Smooth muscle cell (in vitro differentiated cells): ENCODE data around the gene LIPT2. TPM values are rescaled to one million over a fixed set of nuclear protein-coding genes. Genes with fewer than 3 reads are reported as not detected.

Source experiments
- DNase-seq: peaks from one replicate; lab custom pipeline; 2025; ENCODE audit not compliant: unreplicated experiment; lab: John Stamatoyannopoulos, UW
- H2AFZ ChIP-seq: fragments of 200-600 bp; sonication (generic); 2 replicates; pipeline ENCODE4 v1.6.0; 2016; ENCODE audit warnings: antibody characterized with exemption, low read depth, mild to moderate bottlenecking
- H3F3A ChIP-seq: fragments of 200-600 bp; sonication (generic); 2 replicates; pipeline ENCODE4 v1.6.0; 2017; ENCODE audit warnings: antibody characterized with exemption, low read depth
- H3K27ac ChIP-seq: fragments of 200-600 bp; sonication (generic); 2 replicates; pipeline ENCODE4 v1.5.1; 2016; ENCODE audit warnings: low read depth, mild to moderate bottlenecking
- H3K27me3 ChIP-seq: fragments of 200-600 bp; sonication (generic); 2 replicates; pipeline ENCODE4 v1.6.1; 2016; ENCODE audit warnings: low read depth, mild to moderate bottlenecking
- H3K36me3 ChIP-seq: fragments of 200-600 bp; sonication (generic); 2 replicates; pipeline ENCODE4 v1.5.1; 2016; ENCODE audit warnings: low read depth
- H3K4me1 ChIP-seq: fragments of 200-600 bp; sonication (generic); 2 replicates; pipeline ENCODE4 v1.5.1; 2016; ENCODE audit warnings: low read depth
- H3K4me2 ChIP-seq: fragments of 200-600 bp; sonication (generic); 2 replicates; pipeline ENCODE4 v1.6.0; 2016; ENCODE audit warnings: mild to moderate bottlenecking
- H3K4me3 ChIP-seq: fragments of 200-600 bp; sonication (generic); 2 replicates; pipeline ENCODE4 v1.5.1; 2016; ENCODE audit warnings: mild to moderate bottlenecking
- H3K79me2 ChIP-seq: fragments of 200-600 bp; sonication (generic); 2 replicates; pipeline ENCODE4 v1.6.0; 2016; ENCODE audit warnings: low read depth, mild to moderate bottlenecking
- H3K9ac ChIP-seq: fragments of 200-600 bp; sonication (generic); 2 replicates; pipeline ENCODE4 v1.6.0; 2016; ENCODE audit warnings: low read depth
- H3K9me3 ChIP-seq: fragments of 200-600 bp; sonication (generic); replicated peaks from 2 replicates; pipeline ENCODE4 v1.5.1; 2016; ENCODE audit warnings: low read depth
- H4K20me1 ChIP-seq: fragments of 200-600 bp; sonication (generic); 2 replicates; pipeline ENCODE4 v1.6.0; 2016; ENCODE audit warnings: low read depth
- CTCF ChIP-seq: fragments of 200-600 bp; sonication (generic); IDR thresholded peaks from 2 replicates; pipeline ENCODE4 v1.5.1; 2017; ENCODE audit warnings: borderline replicate concordance, mild to moderate bottlenecking, antibody characterized with exemption; ENCODE audit not compliant: insufficient read depth, poor library complexity, severe bottlenecking
- WGBS: methylation state at CpG from one replicate; pipeline ENCODE4 v1.1.7; 2016; ENCODE audit warnings: low lambda C conversion rate; 5-methylcytosine and 5-hydroxymethylcytosine counted together
- polyA plus RNA-seq: library from polyadenylated mRNA; unstranded; fragments of >200 nt; fragmentation: Nextera tagmentation; extraction: Ambion mirVana; gene quantifications from 2 replicates; pipeline ENCODE4 v1.2.1, GENCODE V29; 2016
- total RNA-seq: library from RNA; depleted of rRNA; stranded (reverse); fragments of >200 nt; gene quantifications from 2 replicates; pipeline ENCODE4 v1.2.3, GENCODE V29; 2014

LIPT2 gene
- total and polyA plus RNA-seq, 2 experiments from 2014 or later: 4.0 to 10.2 TPM

- no peaks in the 10 kb centered on the region for H3K36me3 ChIP-seq
- H3K4me2 ChIP-seq: no peak overlapping the region
- DNase-seq: no peak
- no peak overlapping the region for H3K27ac ChIP-seq
- no peaks in the 10 kb centered on the region for H3K79me2 ChIP-seq
- H4K20me1 ChIP-seq: no peaks in the 10 kb centered on the region
- H3F3A ChIP-seq: no peaks in the 10 kb centered on the region
- no peaks in the 10 kb centered on the region for H3K27me3 ChIP-seq
- no peak overlapping the region for H3K9ac ChIP-seq
- peaks cover 11% of the 10 kb centered on the region for H3K4me1 ChIP-seq
- WGBS: 95% methylated on average over 2 of the region's 2 CpGs
- no peak overlapping the region for H3K4me3 ChIP-seq
- TF ChIP-seq CTCF: no peak
- H2AFZ ChIP-seq: no peak overlapping the region
- H3K9me3 ChIP-seq: no peaks in the 10 kb centered on the region
These were observed 23.0 kb downstream of the LIPT2 start for GRCh38 chr11:74470526-74470925.

GRCh38 chr11:74468936-74469335 is 24.6 kb downstream of the LIPT2 start:
- WGBS: 82% methylated on average over 1 of the region's 1 CpG

GRCh38 chr11:74468521-74468920 is 25.0 kb downstream of the LIPT2 start:
- Histone ChIP-seq H3K79me2 (no peaks in the 10 kb centered on the region), H3K4me2 (no peak overlapping the region), H3K27me3 (no peaks in the 10 kb centered on the region), H3K27ac (no peak overlapping the region), H3K9ac (no peak overlapping the region), H3K9me3 (no peaks in the 10 kb centered on the region), H3K4me3 (no peak overlapping the region), H2AFZ (peak overlapping the region; percentile 53), H4K20me1 (no peaks in the 10 kb centered on the region), H3K4me1 (peaks cover 11% of the 10 kb centered on the region), H3K36me3 (no peaks in the 10 kb centered on the region), H3F3A (no peaks in the 10 kb centered on the region)
- no peak for TF ChIP-seq CTCF
- DNase-seq: no peak

More at GRCh38 chr11:74468936-74469335, 24.6 kb downstream of the LIPT2 start:
- peaks cover 11% of the 10 kb centered on the region for H3K4me1 ChIP-seq
- no peak overlapping the region for H2AFZ ChIP-seq
- DNase-seq: no peak
- H3K36me3 ChIP-seq: no peaks in the 10 kb centered on the region
- H3K27me3 ChIP-seq: no peaks in the 10 kb centered on the region
- no peaks in the 10 kb centered on the region for H3K79me2 ChIP-seq
- no peaks in the 10 kb centered on the region for H4K20me1 ChIP-seq
- no peak overlapping the region for H3K9ac ChIP-seq
- no peak overlapping the region for H3K4me2 ChIP-seq
- no peak overlapping the region for H3K27ac ChIP-seq
- no peaks in the 10 kb centered on the region for H3F3A ChIP-seq
- H3K9me3 ChIP-seq: no peaks in the 10 kb centered on the region
- H3K4me3 ChIP-seq: no peak overlapping the region
- no peak for TF ChIP-seq CTCF

GRCh38 chr11:74468058-74468457 is 25.5 kb downstream of the LIPT2 start:
- no peak for DNase-seq
- Histone ChIP-seq H4K20me1 (no peaks in the 10 kb centered on the region), H3K9ac (no peak overlapping the region), H3K9me3 (no peaks in the 10 kb centered on the region), H3K4me2 (peak overlapping the region; percentile 86), H3K27me3 (no peaks in the 10 kb centered on the region), H3K4me1 (peaks cover 11% of the 10 kb centered on the region), H3K79me2 (no peaks in the 10 kb centered on the region), H3K27ac (no peak overlapping the region), H3K36me3 (no peaks in the 10 kb centered on the region), H3K4me3 (no peak overlapping the region), H2AFZ (peak overlapping the region; percentile 53), H3F3A (no peaks in the 10 kb centered on the region)
- WGBS: 85% methylated on average over 4 of the region's 4 CpGs
- TF ChIP-seq CTCF: no peak
